ENCODE data around the gene SERPINI1. TPM values are rescaled to one million over a fixed set of nuclear protein-coding genes. Genes with fewer than 3 reads are reported as not detected.

The SERPINI1 gene, protein sequence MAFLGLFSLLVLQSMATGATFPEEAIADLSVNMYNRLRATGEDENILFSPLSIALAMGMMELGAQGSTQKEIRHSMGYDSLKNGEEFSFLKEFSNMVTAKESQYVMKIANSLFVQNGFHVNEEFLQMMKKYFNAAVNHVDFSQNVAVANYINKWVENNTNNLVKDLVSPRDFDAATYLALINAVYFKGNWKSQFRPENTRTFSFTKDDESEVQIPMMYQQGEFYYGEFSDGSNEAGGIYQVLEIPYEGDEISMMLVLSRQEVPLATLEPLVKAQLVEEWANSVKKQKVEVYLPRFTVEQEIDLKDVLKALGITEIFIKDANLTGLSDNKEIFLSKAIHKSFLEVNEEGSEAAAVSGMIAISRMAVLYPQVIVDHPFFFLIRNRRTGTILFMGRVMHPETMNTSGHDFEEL
- total RNA-seq, result 1.3 TPM

DNA sequence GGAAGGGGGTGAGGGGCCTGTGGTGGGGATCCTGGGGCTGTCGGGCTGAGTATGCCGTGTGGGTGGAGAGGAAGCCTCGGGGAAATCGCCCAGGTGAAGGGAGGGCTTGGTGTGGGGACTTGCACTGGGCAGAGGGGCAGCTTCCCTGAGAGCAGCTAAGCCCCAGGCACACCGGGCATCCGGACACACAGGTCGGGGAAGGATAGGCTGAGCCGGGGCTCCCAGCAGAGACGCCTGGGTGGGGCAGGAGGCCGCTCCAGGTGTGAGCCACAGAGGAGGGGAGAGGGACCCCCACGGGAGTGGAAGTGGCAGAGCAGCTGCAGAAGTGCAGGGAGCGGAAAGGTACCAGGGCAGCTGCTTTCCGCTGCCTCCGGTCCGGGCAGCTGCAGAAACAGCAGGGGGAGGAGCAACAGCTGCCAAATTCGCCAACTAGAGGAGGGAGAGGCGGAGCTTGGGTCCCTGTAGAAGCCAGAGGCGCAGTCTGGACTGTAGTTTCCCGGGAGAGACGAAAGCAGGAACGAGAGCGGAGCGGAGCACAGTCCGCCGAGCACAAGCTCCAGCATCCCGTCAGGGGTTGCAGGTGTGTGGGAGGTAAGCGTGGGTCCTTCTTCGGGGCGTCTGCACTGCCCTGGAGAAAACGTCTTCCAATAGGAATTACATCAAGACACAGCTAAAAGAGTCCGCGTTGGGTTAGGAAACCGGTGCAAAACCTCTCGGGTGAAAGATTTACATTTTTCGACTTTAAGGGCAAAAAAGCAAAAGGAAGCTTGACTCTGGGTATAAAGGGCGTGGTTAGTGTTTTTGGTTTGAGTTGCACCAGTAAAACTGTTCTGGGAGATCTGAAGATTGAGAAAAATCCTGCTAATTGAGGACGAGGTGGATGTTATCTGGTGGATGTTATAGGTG, at the start of gene SERPINI1:
Gene SERPINI1, plus strand, starts transcription at position 489 of the 906 bp plus-strand sequence. CDS start 53,408 bp downstream, outside the sequence.
- peak; percentile 79 for ATAC-seq

DNA sequence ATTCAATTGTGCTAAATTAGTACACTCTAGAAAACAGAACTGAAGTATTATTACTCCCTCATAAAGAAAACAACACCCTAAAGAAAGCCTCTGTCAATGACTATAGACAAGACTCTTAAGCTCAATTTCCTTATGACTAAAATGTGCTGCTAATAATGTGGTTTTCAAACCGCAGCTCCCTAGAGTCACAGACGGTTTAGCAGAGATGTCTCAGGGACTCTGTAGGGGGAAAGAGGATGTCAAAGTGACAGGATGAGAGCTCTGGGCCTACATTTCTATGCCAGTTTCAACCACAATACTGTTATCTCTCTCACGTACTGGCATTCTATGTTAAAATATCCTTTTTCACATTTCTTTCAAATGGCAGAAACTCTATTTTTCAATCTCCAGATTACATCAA, 44.2 kb upstream of the SERPINI1 start:
- ATAC-seq, result no peak

DNA sequence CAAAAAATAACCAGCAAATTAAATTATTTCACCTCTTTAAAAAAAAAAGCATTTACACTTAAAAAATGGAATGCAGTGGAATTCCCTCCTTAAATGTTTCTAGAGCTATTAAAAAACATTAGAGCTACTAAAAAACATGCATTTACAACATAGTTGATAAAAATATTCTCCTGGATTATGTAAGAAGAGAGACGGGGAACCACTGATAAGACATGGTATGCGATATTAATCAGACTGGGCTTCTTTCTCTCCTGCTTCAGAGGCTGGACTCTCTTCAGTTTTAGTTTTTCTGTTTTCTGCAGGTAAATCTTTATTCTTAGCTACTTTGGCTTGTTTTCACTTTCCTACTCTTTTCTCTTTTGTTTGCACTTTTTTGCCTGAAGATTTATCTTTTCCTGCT, 41.4 kb upstream of the SERPINI1 start:
- ATAC-seq, result no peak

DNA sequence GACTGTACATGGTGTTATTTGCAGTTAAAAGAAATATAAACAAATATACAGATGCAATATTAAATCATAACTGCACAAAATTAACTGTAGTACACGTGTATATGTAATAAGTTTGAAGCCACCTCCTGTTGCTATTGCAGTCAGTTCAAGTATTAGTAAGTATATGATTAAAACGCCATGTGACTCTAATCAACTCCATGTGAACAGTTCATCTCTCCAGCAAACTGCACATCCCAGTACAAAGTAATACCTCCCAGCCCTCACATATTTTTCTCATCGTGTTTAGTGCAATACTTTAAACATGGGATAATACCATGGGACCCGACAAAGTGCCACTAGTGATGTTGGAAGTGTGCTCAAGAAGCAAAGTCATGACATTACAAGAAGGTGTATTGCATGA, 35.5 kb upstream of the SERPINI1 start:
- no peak for ATAC-seq

DNA sequence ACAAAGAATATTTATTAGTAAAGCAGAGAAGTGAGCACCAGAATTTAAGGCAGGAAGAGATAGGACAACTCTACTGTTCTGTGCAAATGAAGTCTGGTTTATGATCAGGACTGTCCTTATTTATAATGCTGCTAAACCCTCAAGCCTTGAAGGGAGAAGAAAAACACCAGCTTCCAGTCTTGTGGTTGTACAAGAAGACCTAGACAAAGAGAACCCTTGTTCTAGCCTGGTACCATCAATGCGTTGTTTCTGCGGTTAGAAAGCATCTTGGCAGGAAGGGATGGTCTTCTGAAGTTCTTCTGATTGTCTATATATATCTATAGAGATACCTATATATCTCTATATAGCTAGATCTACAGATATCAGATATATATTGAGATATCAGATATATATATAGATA, 34.6 kb upstream of the SERPINI1 start:
- no peak for ATAC-seq

DNA sequence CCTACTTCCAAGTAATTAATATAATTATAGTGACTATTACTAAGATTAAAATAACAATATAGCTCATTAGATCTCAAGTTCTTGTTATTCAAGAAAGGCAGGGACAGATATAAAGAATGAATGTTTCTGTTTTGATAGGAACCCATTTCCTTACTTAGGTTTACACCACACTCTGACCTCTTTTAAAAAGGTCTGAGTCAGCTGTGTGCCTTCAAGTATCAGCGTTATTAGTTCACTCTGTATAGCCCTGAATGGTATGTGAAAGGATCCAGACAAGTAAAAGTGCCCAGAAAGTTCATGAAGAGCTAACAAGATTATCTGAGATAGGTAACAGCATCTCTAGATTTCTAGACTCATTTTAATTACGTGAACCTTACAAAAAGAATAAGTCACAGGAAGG, 29.7 kb upstream of the SERPINI1 start:
- peak; percentile 39 for ATAC-seq

DNA sequence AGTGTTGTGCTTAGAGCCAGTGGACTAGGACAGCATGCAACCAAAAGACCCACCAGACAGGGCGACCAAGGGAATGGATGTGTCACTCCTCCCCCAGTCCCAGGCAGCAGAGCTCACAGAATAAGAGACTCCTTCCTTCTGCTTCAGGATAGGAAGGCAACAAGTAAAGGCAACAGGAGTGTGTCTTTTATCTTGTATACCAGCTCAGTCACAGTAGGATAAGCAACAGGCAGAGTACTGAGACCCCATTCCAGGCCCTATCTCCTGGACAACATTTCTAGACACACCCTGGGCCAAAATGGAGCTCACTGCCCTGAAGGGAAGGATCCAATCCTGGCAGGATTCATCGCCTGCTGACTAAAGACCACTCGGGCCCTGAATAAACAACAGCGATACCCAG, 25.8 kb upstream of the SERPINI1 start:
- no peak for ATAC-seq

DNA sequence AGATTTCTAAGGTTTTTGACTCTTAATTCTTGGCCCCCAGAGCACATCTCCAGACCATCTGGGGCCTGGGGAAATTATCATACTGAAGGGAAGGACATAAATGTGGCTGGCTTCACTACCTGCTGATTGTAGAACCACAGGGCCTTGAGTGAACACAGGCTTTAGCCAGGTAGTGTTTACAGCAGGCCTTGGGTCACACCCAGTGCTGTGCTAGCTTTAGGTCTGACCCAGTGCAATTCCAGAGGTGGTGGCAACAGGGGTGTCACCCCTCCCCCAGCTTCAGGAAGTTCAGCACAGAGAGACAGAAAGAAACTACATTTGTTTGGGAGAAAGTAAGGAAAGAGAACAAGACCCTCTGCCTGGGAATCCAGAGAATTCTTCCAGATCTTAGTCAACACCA, 25.0 kb upstream of the SERPINI1 start:
- ATAC-seq, result no peak

DNA sequence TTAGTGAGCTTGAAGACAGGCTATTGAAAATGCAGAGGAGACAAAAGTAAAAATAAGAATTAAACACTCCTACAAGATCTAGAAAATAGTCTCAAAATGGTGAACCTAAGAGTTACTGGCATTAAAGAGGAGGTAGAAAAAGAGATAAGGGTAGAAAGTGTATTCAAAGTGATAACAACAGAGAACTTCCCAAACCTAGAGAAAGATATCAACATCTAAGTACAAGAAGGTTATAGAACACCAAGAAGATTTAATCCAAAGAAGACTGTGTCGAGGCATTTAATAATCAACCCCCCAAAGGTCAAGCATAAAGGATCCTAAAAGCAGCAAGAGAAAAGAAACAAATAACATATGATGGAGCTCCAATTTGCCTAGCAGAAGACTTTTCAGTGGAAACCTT, 24.1 kb upstream of the SERPINI1 start:
- ATAC-seq, result no peak

DNA sequence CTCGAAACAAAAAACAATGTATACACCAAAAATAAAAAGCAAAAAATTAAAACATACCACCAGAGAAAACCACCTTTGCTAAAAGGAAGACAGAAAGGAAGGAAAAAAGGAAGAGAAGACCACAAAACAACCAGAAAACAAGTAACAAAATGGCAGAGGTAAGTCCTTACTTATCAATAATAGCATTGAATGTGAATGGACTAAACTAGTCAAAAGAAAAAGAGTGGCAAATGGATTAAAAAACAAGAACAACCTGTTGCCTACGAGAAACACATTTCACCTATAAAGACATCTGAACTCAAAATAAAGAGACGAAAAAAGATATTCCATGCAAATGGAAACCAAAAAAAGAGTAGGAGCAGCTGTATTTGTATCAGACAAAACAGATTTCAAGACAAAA, 23.1 kb upstream of the SERPINI1 start:
- ATAC-seq, result no peak

DNA sequence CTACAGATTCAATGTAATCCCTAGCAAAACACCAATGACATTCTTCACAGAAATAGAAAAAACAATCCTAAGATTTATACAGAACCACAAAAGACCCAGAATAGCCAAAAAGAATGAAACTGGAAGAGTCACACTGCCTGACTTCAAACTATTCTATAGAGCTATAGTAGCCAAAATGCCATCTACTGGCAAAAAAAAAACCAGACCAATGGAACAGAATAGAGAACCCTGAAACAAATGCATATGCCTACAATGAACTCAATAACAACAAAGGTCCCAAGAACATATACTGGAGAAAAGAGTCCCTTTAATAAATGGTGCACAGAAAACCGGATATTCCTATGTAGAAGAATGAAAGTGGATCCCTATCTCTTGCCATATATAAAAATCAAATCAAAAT, 20.6 kb upstream of the SERPINI1 start:
- ATAC-seq, result no peak

DNA sequence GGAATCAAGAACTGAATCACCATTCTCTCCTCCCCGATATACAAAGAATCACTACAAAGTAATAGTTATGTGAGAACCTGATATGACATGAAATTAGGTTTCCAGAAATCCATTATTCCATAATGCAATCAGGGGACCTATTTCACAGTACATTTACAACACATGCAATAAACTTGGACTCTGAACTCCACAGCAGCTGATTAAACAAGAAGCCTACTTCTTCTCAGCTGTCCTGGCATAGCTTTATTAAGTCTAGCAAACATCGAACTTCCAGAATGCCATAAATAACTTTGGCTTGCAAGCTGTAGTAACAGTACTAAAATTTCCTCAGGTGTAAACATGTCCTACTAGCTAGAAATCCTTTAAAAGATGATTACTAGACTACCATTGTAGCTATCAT, 18.6 kb upstream of the SERPINI1 start:
- ATAC-seq, result no peak

DNA sequence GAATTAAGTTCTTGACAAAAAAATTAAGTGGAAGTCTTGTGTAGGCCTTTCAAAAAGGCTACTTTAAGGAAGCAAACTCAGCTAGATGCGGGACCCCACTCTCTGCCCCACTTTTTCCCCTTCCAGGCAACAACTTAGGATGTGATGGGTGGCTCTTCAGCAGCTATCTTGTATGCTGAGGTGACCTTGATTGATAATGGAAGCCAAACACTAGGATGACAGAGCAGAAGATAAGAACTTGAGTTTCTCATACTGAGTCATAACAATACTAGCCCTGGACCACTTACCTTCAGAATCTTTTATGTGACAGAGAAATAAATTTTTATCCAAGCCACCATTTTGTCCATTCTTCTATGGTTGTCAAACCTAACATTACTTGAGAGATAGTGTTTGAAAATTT, 16.9 kb upstream of the SERPINI1 start:
- ATAC-seq, result no peak

DNA sequence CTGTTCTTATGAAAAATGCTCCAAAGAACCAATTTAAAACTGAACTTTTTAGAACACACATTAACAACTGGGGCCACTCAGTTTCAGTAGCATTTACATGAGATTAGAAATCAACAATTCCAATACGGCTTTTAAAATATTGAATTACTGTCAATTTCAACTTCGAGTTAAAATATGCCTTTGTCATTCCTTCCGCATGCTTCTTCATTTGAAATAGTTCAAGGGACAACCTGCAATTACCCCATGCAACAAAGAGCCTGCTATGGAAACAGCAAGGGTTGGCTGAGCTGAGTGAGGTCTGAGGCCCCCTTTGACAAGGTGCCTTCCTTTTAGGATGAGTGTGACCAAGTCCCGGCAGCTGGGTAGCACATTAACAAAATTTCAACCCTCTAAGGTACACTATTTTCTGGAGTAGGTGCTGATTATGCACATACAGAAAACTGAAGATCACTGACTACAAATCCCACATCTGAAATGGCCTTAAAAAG, 12.5 kb upstream of the SERPINI1 start:
- no peak for ATAC-seq

DNA sequence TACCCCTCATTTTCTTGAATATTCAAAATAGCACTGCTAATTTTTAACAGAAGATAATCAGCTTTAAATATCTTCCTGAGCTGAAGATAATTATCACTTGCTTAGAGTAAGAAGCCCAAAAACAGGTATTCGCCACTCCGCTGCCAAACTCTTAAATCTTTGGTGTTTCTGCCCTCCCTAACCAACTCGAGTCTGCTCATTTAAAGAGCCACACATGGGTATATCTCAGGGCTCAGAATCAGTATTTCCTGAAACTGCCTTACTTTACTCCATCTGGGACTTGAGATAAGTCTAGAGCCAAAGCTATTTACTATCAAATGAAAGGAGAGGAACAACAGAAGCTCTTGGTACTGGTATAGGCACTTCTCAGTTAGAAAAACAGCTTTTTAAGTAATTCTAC, 11.6 kb upstream of the SERPINI1 start:
- ATAC-seq, result no peak

DNA sequence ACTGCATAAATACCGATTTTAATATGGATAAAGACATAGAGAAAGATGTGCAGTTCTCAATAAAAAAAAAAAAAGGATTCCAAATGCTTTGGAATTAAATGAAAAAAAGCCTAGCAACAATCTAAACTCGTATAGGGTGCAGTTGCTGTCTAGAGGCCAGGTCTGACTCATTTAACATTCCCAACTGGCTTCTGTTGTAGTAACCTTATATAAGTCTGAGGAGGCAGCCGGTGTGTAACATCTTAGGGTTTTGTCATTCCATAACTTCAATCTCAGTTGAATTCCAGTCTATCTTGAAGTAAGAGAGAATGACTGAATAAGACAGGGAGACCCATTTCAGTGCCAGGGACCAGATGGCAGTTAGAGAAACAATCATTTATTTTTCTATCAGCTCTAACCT, 7.3 kb upstream of the SERPINI1 start:
- peak; percentile 74 for ATAC-seq

DNA sequence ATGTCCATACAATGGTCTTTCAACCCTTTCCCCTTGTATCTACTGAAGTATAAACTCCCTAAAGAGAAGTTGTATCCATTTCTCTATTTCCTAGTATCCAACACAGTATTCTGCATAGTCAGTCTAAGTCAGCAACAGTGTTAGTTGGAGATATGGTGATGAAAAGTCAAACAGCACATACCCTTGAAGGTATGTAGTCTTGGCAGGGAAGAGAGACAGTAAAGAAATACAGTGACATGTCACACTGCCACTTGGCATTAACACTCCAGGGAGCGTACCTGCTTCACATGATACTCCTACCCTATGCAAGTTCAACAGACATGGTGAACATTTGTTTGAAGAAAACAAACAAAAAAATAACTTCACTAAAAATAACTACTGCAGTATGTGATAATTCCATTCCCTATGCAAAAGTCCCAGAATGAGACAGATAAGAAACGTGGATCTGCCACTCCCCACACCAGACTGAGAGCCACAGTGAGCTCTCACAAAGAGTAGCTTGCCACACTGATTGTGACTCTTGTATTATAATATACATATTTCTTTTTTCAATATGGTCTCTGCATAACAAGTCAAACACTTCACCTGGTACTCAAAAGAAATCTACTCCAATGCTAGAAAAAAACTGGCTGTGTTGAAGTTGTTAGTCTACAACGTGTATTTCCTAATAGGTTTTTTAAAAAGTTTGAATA, 6.7 kb upstream of the SERPINI1 start:
- ATAC-seq, result no peak

DNA sequence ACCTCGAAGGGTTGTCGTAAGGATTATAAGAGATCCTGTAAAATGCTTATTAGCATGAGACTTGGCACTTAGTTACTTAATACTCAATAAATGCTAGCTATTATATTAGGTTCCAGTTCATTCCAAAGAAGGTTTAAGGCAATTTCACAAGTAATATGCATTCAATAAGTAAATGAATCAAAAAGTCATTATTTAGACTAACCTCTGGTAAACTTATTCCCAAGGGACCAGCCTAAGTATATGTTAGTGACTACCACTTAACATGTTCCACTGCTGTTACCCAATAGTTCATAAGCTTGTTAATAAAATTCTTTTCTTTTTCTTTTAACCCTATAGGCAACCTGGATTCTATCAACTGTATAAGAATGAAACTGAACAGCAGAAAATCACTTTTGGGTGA, 5.9 kb upstream of the SERPINI1 start:
- ATAC-seq, result no peak

DNA sequence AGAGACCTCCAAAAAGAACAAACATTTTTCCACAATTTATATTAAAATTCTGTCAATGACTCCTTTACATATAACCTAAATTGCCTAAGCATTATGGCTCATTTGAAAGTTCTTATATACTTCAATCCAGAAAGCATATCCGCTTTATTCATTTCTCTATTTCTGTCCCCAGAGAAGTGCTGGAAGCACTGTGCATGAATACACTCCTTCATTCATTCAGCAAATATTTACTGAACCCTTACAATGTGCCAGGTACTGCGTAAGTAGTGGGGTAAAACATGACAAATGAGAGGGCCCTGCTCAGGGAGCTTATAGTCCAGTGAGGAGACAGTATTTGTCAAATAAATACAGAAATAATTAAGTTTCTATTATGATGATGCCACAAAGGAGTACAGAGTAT, 4.1 kb upstream of the SERPINI1 start:
- no peak for ATAC-seq

DNA sequence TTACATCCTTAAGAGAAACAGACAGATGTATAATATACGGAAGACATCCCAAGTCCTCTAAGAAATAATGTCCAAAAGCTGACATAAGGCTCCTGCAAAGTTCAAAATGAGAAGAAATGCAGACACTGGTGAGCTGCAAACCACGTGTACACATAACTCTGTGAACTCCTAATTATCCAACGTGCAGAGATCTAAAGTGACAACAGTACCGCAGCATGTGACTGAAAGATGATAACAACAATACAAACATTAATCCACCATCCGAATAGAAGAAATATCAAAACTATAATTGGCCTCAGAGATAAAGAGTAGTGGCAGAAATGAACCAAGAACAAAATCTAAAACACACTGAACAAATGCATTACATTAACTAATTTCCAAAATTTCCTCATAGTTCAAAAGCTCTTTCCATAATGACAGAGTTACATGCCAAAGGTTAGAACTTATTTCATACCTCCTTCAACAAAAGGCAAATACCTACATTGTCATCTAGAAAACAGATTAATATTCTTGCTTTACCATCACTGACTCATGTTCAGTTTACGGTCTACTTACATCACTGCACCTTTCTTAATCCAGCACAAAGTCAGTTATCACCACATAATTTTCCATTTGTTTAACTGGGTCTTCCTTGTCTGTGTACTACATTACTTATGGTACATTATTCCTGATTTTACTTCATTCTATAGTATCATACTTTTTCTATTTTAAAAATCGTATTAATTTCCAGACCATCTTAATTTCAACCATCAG, 3.0 kb upstream of the SERPINI1 start:
- no peak for ATAC-seq

DNA sequence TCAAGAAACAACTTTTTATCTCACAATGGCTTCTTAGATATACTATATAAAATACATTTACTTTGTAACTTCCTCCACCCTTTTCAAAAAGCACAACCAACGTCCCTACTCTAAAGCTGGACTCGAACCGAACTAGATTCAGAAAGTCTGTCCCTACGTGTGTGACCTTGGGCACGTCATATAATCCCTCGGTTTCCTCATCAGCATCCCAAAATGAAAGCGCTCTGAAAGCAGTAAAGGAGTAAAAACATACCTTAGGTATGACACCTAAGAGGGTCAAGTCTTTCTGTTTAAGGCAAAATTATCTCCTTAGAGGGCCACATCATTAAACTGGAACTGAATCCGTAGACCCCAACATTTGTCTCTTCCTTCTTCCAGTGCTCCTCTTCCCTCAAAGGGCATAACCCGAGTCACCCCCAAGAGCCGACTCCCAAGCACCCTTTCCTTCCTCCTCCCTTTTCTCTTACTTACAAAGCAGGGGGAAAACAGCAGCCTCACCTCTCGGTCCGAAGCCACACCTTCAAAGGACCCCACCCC, 1.5 kb upstream of the SERPINI1 start:
- no peak for ATAC-seq

Measured in esophagus mucosa (tissue), 1 donor.